Measurements from ENCODE around the gene TPD52L1. TPM values are rescaled to one million over a fixed set of nuclear protein-coding genes. Genes with fewer than 3 reads are reported as not detected.

TPD52L1 gene
- total and polyA plus RNA-seq, 10 of the 15 experiments (the other 5 are each of a cell fraction or from before 2014, with no cell fraction given): 0.03 to 2.6 (median 0.16) TPM; not detected in 3

GRCh38 chr6:125233202-125233601 lies 79.6 kb downstream of the TPD52L1 start:
- Histone ChIP-seq H3K4me2 (ENCODE audit: control insufficient read depth, insufficient read depth) (no peak overlapping the region), H3K4me1 (ENCODE audit: control insufficient read depth, insufficient read depth, low read length) (no peaks in the 10 kb centered on the region), H3K36me3 (ENCODE audit: control insufficient read depth in 2 of 2, insufficient read depth in 2 of 2, low read length in 1 of 2) (no peaks in the 10 kb centered on the region), H3K9ac (ENCODE audit: control insufficient read depth, insufficient read depth, low read length) (no peak overlapping the region), H3K27me3 (replicated peaks in 1 of 2; ENCODE audit: control insufficient read depth in 2 of 2, insufficient read depth in 2 of 2, low read length in 1 of 2) (no peaks in the 10 kb centered on the region), H3K4me3 (no peak overlapping the region), H4K20me1 (ENCODE audit: control insufficient read depth, insufficient read depth) (no peaks in the 10 kb centered on the region), H3K9me3 (replicated peaks; ENCODE audit: control insufficient read depth, insufficient read depth, low read length) (no peaks in the 10 kb centered on the region), H2AFZ (ENCODE audit: control insufficient read depth, low read depth, low read length) (no peak overlapping the region), H3K27ac (ENCODE audit: control insufficient read depth, insufficient read depth) (no peak overlapping the region), H3K79me2 (ENCODE audit: control insufficient read depth, insufficient read depth, low read length) (no peaks in the 10 kb centered on the region)
- intact Hi-C loops (cut with micrococcal nuclease; ENCODE audit: unreplicated experiment): no loop called here
- ChIA-PET SMC1A (ENCODE audit: uncharacterized antibody, unreplicated experiment) (no interaction called here), POLR2A (no interaction called here), RAD21 (ENCODE audit: unreplicated experiment) (no interaction called here), CTCF (no interaction called here)
- no peak for ATAC-seq
- no TSS peak for BruUV-seq (replicated peaks)
- FAIRE-seq: no peak
- WGBS (ENCODE audit: insufficient coverage, insufficient replicate concordance, low lambda C conversion rate, missing lambda C conversion rate): 2% methylated on average over 3 of the region's 3 CpGs
- in situ Hi-C loops (cut with MboI): no loop called here
- no peak for DNase-seq (ENCODE audit: low read depth, low spot score)
- no peak for TF ChIP-seq IRF3 (IDR thresholded peaks at IDR 0.05)
- TF ChIP-seq SREBF1 (IDR thresholded peaks at IDR 0.05; ENCODE audit: low read length): no peak
- TF ChIP-seq EED (IDR thresholded peaks at IDR 0.05; ENCODE audit: low read depth): no peak
- no peak for TF ChIP-seq HCFC1 (IDR thresholded peaks at IDR 0.05; ENCODE audit: low read length)
- TF ChIP-seq ZBTB11 (CRISPR knock-in tag; IDR thresholded peaks at IDR 0.05): no peak
- no peak for TF ChIP-seq ATF3 (IDR thresholded peaks at IDR 0.05; ENCODE audit: borderline replicate concordance, extremely low read depth, low read depth, low read length)
- TF ChIP-seq CBX3 (IDR thresholded peaks at IDR 0.05; ENCODE audit: borderline replicate concordance, low read depth): no peak
- TF ChIP-seq TBL1XR1 (IDR thresholded peaks at IDR 0.05; ENCODE audit: low read depth, low read length): no peak
- TF ChIP-seq SMAD1 (IDR thresholded peaks at IDR 0.05; ENCODE audit: low read depth, partially characterized antibody): no peak
- no peak for TF ChIP-seq PBX3 (IDR thresholded peaks at IDR 0.05; ENCODE audit: insufficient replicate concordance, low read depth, low read length)
- no peak for TF ChIP-seq RBBP5 (conservative IDR thresholded peaks at IDR 0.05)
- no peak for TF ChIP-seq YBX1 (IDR thresholded peaks at IDR 0.05)
- no peak for TF ChIP-seq SMARCA5 (IDR thresholded peaks at IDR 0.05)
- no peak for TF ChIP-seq YY1 (IDR thresholded peaks at IDR 0.05; ENCODE audit: low read depth, low read length)
- no peak for TF ChIP-seq MEF2B (IDR thresholded peaks at IDR 0.05; ENCODE audit: partially characterized antibody, poor library complexity, severe bottlenecking)
- no peak for TF ChIP-seq STAT3 (IDR thresholded peaks at IDR 0.05; ENCODE audit: low read depth, low read length)
- no peak for TF ChIP-seq BHLHE40 (IDR thresholded peaks at IDR 0.05; ENCODE audit: borderline replicate concordance in 1 of 2, low read depth in 2 of 2, low read length in 1 of 2)
- no peak for TF ChIP-seq ZBTB33 (IDR thresholded peaks at IDR 0.05)
- TF ChIP-seq NR2C1 (IDR thresholded peaks at IDR 0.05): no peak

All from GM12878 (cell line).